ENCODE data around the gene CHFR.

GRCh38 chr12:132840536-132840935 is 46.9 kb downstream of the CHFR start:
- no peak for TF ChIP-seq CTCF (IDR thresholded peaks at IDR 0.05; ENCODE audit: low read depth, low read length)
- no peak for TF ChIP-seq MAX (IDR thresholded peaks at IDR 0.05; ENCODE audit: low read depth, low read length)
- TF ChIP-seq POLR2A (IDR thresholded peaks at IDR 0.05; ENCODE audit: extremely low read depth, insufficient read length), result no peak
